K562 treated with DMSO at 1 percent for 24 hours (cell line): Measurements from ENCODE around the gene CFAP126. TPM values are rescaled to one million over a fixed set of nuclear protein-coding genes. Genes with fewer than 3 reads are reported as not detected.

Source experiments
- total RNA-seq: library from RNA; unstranded; fragments of 300-600 nt; gene quantifications from 2 replicates; pipeline ENCODE4 v1.2.3, GENCODE V29; 2022; ENCODE audit warnings: low read depth; ENCODE audit not compliant: insufficient read depth

Gene CFAP126, protein sequence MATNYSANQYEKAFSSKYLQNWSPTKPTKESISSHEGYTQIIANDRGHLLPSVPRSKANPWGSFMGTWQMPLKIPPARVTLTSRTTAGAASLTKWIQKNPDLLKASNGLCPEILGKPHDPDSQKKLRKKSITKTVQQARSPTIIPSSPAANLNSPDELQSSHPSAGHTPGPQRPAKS
- not detected in 2 replicates for total RNA-seq

DNA sequence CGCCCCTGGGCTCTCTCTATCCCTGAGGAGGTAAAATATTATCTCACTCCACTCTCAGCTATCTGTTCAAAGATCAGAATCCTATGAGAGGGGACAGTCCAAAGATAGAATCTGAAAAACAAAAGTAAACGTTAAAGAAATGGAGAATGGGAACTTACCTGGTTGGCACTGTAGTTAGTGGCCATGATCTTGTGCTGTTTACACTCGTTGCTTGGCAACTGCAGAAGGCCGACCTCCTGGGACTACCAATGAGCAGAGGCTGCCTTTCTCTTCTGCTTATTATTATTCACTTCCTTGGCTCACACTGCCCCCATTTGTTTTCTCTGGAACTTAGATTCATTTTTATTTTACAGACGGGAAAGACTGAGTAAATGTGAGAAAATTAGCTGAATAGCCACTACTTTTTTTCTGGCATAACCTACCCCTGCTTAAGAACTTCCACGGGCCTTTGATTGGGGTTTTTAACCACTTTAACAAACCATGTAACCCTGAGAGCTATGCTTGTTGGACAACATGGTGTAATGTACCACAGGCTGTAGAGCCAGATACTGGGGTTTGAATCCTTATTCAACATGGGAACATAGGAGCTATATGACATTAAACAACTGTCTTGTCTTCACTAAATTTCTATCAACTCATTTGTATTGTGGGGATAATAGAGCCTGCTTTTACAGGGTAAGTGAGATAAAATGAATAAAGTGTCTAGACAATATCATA lies at the start of gene CFAP126:
Gene CFAP126, minus strand, starts transcription at position 193 of the 717 bp plus-strand sequence. Its CDS starts 8 bp downstream, at position 185.

Other genes with a start within 250 kb of the CFAP126 start
- gene PFDN2, start 249.8 kb downstream of the CFAP126 start, total RNA-seq: 154 and 160 TPM in 2 replicates
- gene NIT1, start 249.8 kb downstream of the CFAP126 start, total RNA-seq: 44.0 and 47.1 TPM in 2 replicates
- gene DEDD, start 235.2 kb downstream of the CFAP126 start, total RNA-seq: 37.3 and 40.2 TPM in 2 replicates
- gene UFC1, start 213.9 kb downstream of the CFAP126 start, total RNA-seq: 79.8 and 89.5 TPM in 2 replicates
- gene USP21, start 208.4 kb downstream of the CFAP126 start, total RNA-seq: 19.6 and 23.4 TPM in 2 replicates
- gene PPOX, start 201.4 kb downstream of the CFAP126 start, total RNA-seq: 43.4 and 44.1 TPM in 2 replicates
- 77.4 and 78.2 TPM in 2 replicates for gene B4GALT3, start 190.4 kb downstream of the CFAP126 start, total RNA-seq
- gene ADAMTS4, start 168.8 kb downstream of the CFAP126 start, total RNA-seq: 1.3 and 2.1 TPM in 2 replicates
- gene NDUFS2, start 165.5 kb downstream of the CFAP126 start, total RNA-seq: 86.9 and 97.5 TPM in 2 replicates
- gene FCER1G, start 152.6 kb downstream of the CFAP126 start, total RNA-seq: 2.4 TPM in 1 of 2 replicates, not detected in the other
- gene APOA2, start 144.2 kb downstream of the CFAP126 start, total RNA-seq: not detected in 2 replicates
- 18.4 and 18.8 TPM in 2 replicates for gene TOMM40L, start 141.8 kb downstream of the CFAP126 start, total RNA-seq
- 0.82 and 0.86 TPM in 2 replicates for gene NR1I3, start 129.7 kb downstream of the CFAP126 start, total RNA-seq
- gene PCP4L1, start 109.1 kb downstream of the CFAP126 start, total RNA-seq: not detected in 2 replicates
- 6.4 and 6.8 TPM in 2 replicates for gene MPZ, start 57.9 kb downstream of the CFAP126 start, total RNA-seq
- 132 and 172 TPM in 2 replicates for gene SDHC, start 53.5 kb downstream of the CFAP126 start, total RNA-seq
- 92.8 and 94.7 TPM in 2 replicates for gene FCGR2A, start 137.6 kb upstream of the CFAP126 start, total RNA-seq
- 14.7 and 19.0 TPM in 2 replicates for gene HSPA6, start 156.7 kb upstream of the CFAP126 start, total RNA-seq
- not detected in 2 replicates for gene FCGR3A, start 181.9 kb upstream of the CFAP126 start, total RNA-seq